NCI-H345 (cell line): ENCODE measurements around the gene MPV17.
"Not testable (repeated sequence)": the region's sequence is repeated elsewhere in the genome, so short reads cannot be mapped to it uniquely, and the experiment has no call there.

Experiments used
- DNase-seq: peaks from one replicate; lab custom pipeline; 2025; lab: John Stamatoyannopoulos, UW

The MPV17 gene

GRCh38 chr2:27297195-27297594 is 25.7 kb downstream of the MPV17 start:
- no peak for DNase-seq

- DNase-seq, result no peak
Measured at GRCh38 chr2:27296481-27296880, 26.4 kb downstream of the MPV17 start.

DNA sequence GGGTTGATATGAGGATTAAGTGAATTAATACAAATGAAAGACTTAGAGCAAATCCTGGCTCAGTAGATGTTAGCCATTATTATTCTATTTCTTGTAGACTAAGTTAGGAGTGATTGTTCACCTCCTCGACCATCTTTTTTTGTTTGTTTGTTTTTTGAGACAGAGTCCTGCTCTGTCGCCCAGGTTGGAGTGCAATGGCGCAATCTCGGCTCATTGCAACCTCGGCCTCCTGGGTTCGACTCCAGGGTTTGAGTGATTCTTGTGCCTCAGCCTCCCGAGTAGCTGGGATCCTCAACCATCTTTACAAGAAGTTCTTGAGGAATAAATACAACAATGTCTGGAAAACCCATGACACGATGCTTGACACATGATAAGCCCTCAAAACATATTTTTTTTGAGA is 28.0 kb downstream of the MPV17 start:
- no peak for DNase-seq

DNA sequence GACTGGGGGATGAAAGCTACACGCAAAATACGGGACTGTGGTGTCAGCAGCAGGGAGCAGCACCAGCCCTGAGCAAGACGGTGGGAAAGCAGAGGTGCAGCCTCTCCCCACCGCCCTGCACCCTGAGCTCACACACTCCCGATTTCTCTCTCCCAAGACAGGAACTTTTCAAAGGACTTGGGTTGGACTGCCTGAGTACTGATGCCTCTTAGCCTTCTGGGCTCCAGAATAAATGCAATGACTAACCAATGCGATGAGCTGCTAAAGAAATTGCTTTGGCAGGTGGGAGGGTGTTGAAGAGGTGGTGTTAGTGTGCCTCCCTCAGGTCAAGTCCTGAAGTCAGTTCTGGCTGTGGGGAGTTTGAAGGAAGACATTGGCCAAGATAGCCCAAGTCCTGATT is 31.0 kb downstream of the MPV17 start:
- no peak for DNase-seq

GRCh38 chr2:27290549-27290948 is 32.3 kb downstream of the MPV17 start:
- no peak for DNase-seq

DNA sequence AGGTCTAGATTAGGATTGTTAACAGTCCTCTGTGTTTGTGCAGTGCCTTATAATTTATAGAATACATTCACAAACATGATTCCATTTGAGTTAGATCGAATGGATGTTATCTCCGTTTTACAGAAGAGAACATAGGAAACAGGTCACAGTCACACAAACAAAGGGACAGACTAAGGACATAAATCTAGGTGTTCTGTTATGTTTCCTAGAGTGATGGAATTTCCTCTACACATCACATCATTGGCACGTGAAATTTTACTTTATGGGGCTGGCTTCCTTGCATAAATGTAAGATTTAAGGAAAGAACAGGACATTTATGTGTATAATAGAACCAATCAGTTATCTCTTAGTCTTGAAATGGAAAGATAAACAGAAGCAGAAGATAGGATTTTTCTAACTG is 34.3 kb downstream of the MPV17 start:
- DNase-seq, result no peak

DNA sequence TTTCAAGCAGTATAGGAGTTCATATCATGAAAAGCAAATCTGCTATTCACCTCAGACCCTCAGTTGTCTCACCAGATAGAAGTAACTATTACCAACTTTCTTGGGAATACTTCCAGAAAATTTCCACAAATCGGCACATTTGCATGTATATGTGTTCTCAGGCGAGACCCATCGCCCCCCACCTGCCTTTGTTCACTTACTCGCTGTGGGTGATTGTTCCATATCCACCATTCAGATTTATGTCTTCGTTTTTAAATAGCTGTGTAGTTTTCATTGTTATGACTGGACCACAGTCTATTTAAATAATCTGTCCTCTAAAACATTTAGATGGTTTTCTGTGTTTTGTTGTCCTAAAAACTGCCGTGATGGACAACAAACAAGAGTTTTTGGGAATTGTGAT is 37.4 kb downstream of the MPV17 start:
- DNase-seq, result no peak

- no peak for DNase-seq
Measured at GRCh38 chr2:27284996-27285395, 37.9 kb downstream of the MPV17 start.

DNA sequence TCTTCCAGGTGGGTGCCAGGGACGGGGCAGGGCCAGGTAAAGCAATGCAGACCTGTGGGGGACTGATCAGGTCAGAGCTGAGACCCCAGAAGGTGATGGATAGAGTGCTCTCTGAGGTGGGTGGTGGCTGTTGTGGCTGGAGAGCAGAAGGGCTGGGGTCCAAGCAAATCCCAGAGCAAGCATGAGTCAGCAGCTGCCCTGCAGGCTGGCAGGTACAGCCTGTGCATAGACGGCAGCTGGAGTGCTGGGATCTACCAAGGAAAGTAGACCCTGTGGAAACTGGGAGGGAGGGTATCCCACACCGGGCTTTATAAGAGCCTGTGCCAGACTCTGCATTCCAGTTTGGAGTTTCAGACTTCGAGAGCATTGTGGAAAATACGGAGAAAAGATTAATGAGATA is 40.0 kb downstream of the MPV17 start:
- DNase-seq, result no peak

DNA sequence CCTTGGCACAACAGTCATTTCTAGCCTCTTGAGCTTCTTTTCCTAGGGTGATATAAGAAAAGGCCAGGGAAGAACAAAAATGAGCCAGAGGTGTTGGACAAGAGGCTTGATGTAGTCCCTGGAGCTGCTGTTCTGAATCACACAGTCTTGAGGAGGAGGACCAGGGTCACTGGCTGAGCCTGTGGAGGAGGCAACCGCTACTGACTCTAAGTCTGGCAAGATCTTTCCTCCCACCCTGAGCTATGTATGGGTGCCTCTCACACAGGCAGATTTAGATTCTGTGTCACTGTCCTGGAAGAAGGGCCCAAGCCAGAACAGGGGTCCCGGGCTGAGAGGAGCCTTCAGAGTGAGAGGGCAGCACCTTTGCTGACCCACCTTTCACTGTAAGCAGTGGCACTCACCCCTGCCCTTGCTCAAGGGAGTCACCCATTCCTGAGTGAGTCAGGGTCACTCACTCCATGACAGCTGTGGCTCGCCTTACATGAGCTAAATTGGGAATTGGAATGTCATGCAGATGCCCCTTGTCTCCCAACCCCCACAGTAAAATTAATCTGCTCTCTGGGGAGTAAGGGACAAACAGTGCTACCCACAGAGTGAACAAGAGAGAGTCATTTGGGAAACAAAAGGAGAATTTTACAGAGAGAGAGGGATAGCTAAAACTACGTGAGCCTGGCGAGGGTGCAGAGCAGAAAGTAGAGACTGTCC is 40.9 kb downstream of the MPV17 start, which contains the start of gene TRIM54:
Gene TRIM54, plus strand, starts transcription at position 575 of the 705 bp plus-strand sequence. CDS start 303 bp downstream, outside the sequence.
- no peak for DNase-seq

DNA sequence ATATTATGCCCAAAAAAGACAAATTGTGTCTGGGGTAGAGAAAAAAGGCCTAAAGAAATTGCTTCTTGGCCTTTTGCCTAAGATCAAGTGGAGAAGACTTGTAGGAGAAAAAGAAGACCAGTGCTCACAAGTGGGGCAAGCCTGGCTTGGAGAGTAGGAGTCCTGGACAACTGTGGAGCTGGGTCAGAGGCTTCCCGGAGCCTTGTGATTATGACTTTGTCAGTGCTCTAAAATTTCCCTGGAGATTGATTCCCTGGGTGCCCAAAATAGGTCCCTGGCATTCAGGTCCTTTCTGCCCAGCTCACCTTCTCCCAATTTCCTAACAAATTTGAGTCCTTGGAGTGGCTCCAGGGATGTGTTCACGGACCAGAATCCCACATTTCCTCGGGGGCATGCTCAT is 41.5 kb downstream of the MPV17 start:
- no peak for DNase-seq

DNA sequence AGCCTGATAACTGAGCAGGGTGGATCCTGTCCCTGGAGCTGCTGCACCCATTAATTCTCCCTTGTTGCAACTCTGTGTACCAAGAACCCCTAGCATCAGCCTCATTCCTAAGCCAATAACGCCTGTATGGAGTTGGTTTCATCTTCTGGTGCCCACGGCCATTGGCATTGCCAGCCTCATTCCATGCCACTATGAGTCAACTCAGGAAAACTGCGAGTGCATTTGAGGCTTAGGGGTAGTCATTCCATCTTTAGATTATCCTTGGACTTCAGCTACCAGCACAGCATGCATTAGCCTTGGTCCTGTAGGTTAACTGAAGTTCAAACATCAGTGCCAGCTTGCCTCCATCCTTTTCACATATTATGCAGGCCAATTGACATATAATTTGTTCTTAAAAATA is 42.1 kb downstream of the MPV17 start:
- DNase-seq, result no peak

DNA sequence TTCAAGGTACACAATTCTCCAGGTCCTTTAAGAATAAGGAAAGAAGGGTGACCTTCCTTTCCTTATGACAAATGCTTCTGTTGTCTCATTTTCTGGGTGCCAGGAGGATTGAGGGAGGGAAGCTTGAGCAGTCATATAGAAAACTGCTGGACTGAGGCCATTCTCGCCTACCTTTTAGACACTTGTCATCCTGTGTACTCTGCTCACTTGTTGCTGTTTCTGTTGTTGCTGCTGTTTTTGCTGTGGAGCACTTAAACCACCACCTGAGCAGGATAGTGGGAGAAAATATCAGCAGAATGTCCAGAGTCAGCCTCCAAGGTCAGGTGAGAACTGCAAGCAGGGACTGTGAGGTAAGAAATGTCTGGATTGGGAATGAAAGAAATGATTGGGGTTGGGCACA is 44.9 kb downstream of the MPV17 start:
- no peak for DNase-seq

DNA sequence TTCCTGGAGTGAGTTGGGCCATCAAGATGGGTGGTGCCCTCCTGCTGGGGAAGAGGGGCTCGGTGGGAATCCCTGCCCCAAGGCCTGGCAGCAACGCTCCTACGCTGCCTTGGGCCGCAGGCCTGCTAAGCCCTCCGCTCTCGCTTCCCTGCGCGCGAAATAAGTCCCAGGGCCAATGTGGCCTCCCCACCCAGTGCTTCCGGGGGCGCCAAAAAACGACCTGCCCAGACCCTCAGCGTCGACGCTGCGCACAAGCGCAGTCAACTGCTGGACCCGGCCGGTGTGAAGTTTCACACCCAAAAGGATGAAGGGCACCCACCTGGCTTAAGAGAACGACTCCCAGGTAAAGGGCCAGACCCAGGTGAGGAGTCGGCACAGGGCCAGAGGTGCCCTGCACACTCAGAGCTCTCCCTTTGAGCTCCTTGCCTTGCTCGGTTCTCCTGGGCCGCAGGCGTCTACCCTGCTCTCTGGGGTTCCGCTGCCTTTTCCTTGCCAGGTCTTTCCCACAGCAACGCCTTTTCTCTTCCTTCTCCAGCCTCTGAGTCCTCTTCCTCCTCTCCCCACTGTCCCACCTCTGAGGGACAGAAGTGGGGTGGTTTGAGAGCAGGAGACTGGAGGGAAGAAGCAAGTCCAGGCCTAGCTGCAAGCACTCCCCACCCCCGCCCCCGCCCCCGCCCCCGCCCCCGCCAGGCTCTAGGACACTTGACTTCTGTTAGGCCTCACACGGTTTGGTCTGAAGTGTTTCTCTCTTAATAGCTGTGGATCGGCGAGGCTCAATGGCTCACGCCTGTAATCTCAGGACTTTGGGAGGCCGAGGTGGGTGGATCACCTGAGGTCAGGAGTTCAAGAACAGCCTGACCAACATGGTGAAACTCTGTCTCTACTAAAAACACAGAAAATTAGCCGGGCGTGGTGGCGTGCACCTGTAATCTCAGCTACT is 47.4 kb downstream of the MPV17 start, which contains the start of gene DNAJC5G:
Gene DNAJC5G, plus strand, starts transcription at position 223 of the 940 bp plus-strand sequence. CDS start 1,296 bp downstream, outside the sequence.
- DNase-seq, result no peak

GRCh38 chr2:27272537-27273522 is 50.1 kb downstream of the MPV17 start:
- not testable (repeated sequence) for DNase-seq

DNA sequence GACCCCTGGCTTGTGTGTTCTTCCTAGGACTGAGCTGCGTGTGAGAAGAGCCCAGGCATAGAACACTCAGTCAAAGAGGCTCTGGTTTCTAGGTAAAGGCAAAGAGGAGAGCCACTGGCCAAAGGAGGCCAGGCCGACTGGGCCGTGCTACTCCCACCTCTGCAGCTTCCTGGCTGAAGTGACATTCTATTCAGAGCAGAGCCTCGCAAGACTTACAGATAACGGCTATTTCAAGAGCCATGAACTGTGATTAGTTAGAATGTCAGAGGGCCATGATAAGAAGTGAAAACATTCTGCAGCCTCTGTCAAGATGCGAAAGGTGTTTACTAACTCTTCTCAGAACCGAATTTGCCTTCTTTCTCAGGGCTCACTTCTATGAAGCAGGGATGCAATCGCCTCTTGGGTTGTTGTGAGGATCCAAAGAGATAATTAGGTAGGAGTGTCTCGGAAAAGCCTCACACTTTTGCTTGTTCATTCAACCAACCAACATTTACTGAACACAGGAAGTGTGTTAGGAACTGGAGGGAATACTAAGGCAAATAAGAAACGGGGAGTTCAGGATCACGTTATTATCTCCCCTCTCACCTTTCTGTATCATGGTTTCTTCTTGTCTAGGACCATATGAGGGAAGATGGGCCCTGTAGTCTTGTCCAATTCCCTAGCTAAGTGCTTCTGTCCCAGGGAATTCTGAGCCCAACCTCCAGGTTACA is 51.1 kb downstream of the MPV17 start:
- no peak for DNase-seq

GRCh38 chr2:27270670-27271069 is 52.2 kb downstream of the MPV17 start:
- no peak for DNase-seq

- DNase-seq, result no peak
Measured at GRCh38 chr2:27270131-27270530, 52.8 kb downstream of the MPV17 start.

- not testable (repeated sequence) for DNase-seq
Measured at GRCh38 chr2:27268296-27268695, 54.6 kb downstream of the MPV17 start.

DNA sequence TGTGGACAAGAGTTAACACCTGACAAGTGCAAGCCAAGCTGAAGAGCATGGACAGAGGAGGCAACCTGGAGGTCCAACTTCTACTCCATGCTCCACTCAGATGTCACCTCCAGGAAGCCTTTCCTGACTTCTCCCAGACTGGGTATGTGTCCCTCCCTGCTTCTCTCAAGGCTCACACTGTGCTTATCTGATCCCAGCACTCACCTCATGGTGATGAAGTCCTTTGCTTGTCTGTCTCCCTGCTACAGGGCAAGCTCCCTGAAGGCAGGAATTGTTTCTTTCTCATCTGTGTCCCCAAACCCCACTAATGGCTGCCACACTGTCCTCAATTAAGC is 57.4 kb downstream of the MPV17 start:
- DNase-seq, result no peak
